Keratinocyte (primary cell): ENCODE results near the gene SHISA4.

Experiments used
- CTCF ChIP-seq, 3 experiments: IDR thresholded peaks in 1 of 3; conservative IDR thresholded peaks in 1 of 3; optimal IDR thresholded peaks in 1 of 3; 2 replicates in 2 of 3; 3 replicates in 1 of 3; pipeline versions ENCODE3 to v1.5.1; 2011; ENCODE audit warnings: low read length in 3 of 3, mild to moderate bottlenecking in 3 of 3, moderate library complexity in 2 of 3, control low read depth in 1 of 3, inconsistent platforms in 1 of 3; ENCODE audit not compliant: insufficient read depth in 2 of 3; ENCODE audit errors: extremely low read depth in 1 of 3
- EZH2 ChIP-seq: IDR thresholded peaks from one replicate; pipeline ENCODE4 v1.6.1; 2012; ENCODE audit warnings: inconsistent platforms, mild to moderate bottlenecking, low read length, moderate library complexity

GRCh38 chr1:201840055-201840454 lies 48.6 kb upstream of the SHISA4 start:
- TF ChIP-seq CTCF (optimal IDR thresholded peaks at IDR 0.05 in 1 of 3, IDR thresholded peaks at IDR 0.05 in 1 of 3, conservative IDR thresholded peaks at IDR 0.05 in 1 of 3; ENCODE audit: extremely low read depth in 1 of 3, insufficient read depth in 2 of 3, low read length in 3 of 3) (no peak), EZH2 (no peak)
